K562 (cell line): ENCODE results near the gene HAUS1. TPM values are rescaled to one million over a fixed set of nuclear protein-coding genes. Genes with fewer than 3 reads are reported as not detected.

Source experiments
- CXXC5 ChIP-seq: fragments of 250-450 bp; sonication (Bioruptor Pico); IDR thresholded peaks from 2 replicates; pipeline ENCODE4 v1.8.0; 2022; ENCODE audit warnings: inconsistent platforms, mild to moderate bottlenecking, moderate library complexity
- ETV5 ChIP-seq: sonication (generic); formaldehyde crosslinking; IDR thresholded peaks from 2 replicates; pipeline ENCODE4 v1.4.0; 2020; ENCODE audit warnings: low read depth, mild to moderate bottlenecking, missing genetic modification reagents
- HNRNPL ChIP-seq: fragments of 200-400 bp; formaldehyde crosslinking; IDR thresholded peaks from 2 replicates; pipeline ENCODE4 v1.6.1; 2017; ENCODE audit warnings: low read depth, mild to moderate bottlenecking, low read length
- KLF16 ChIP-seq: IDR thresholded peaks from 2 replicates; pipeline ENCODE4 v1.6.1; 2016; ENCODE audit warnings: antibody characterized with exemption
- NCOA4 ChIP-seq: fragments of 450-650 bp; IDR thresholded peaks from 2 replicates; pipeline ENCODE4 v1.6.1; 2018; ENCODE audit warnings: mild to moderate bottlenecking; ENCODE audit not compliant: partially characterized antibody
- NR1H2 ChIP-seq: sonication (generic); formaldehyde crosslinking; IDR thresholded peaks from 2 replicates; pipeline ENCODE4 v1.4.0; 2020; ENCODE audit warnings: mild to moderate bottlenecking, missing genetic modification reagents
- POLR2AphosphoS5 ChIP-seq: IDR thresholded peaks from 2 replicates; pipeline ENCODE4 v1.6.1; 2011; ENCODE audit warnings: mild to moderate bottlenecking, low read depth, low read length, moderate library complexity; ENCODE audit not compliant: control insufficient read depth, insufficient read depth
- SPI1 ChIP-seq: IDR thresholded peaks from 2 replicates; pipeline ENCODE4 v1.6.1; 2011; ENCODE audit warnings: low read depth, low read length, control low read depth, borderline replicate concordance
- WHSC1 ChIP-seq: IDR thresholded peaks from one replicate; pipeline ENCODE4 v1.6.1; 2012; ENCODE audit warnings: low read length, control low read depth, inconsistent platforms
- ZBTB40 ChIP-seq, 2 experiments: fragments of 450-650 bp in 1 of 2; sonication (generic) in 1 of 2; formaldehyde crosslinking in 1 of 2; IDR thresholded peaks; 2 replicates each; pipeline versions ENCODE4 v1.7.1 to v1.9.0; 2016 to 2022; ENCODE audit warnings: inconsistent platforms in 1 of 2, mild to moderate bottlenecking in 1 of 2, missing genetic modification reagents in 1 of 2
- ZKSCAN3 ChIP-seq: fragments of 250-450 bp; sonication (Bioruptor Pico); IDR thresholded peaks from 2 replicates; pipeline ENCODE4 v1.4.0; 2020
- polyA plus RNA-seq, 8 experiments: library from polyadenylated mRNA; depleted of rRNA in 4 of 8; stranded (reverse) in 5 of 8; unstranded in 3 of 8; fragments of >200 nt; fragmentation: Nextera tagmentation in 2 of 8; fragmentation: Illumina TruSeq in 1 of 8; extraction: Ambion mirVana in 2 of 8; extraction: Trizol in 1 of 8; gene quantifications; 2 replicates each; pipeline versions ENCODE4 v1.2.1 to v1.2.3, GENCODE V29; 2011 to 2014; ENCODE audit warnings: inconsistent platforms in 1 of 8, missing spikeins in 1 of 8
- total RNA-seq, 7 experiments: library from RNA; depleted of rRNA in 6 of 7; stranded (reverse); fragments of >200 nt in 6 of 7; fragmentation: Illumina TruSeq in 2 of 7; extraction: Trizol in 2 of 7; gene quantifications; 2 replicates each; pipeline versions ENCODE4 v1.2.1 to v1.2.3, GENCODE V29; 2011 to 2021; ENCODE audit warnings: low replicate concordance in 1 of 7
- TF ChIP-seq, protein P1 (sequence below): fragments of 200-800 bp; sonication (Bioruptor generic); IDR thresholded peaks from 2 replicates; pipeline ENCODE4 v1.6.1; 2016; ENCODE audit warnings: missing genetic modification characterization, missing compliant biosample characterization

HAUS1 gene
- total and polyA plus RNA-seq, 9 of the 15 experiments (the other 6 are each of a cell fraction or from before 2014, with no cell fraction given) = 45.6 to 135 (median 76.3) TPM

DNA sequence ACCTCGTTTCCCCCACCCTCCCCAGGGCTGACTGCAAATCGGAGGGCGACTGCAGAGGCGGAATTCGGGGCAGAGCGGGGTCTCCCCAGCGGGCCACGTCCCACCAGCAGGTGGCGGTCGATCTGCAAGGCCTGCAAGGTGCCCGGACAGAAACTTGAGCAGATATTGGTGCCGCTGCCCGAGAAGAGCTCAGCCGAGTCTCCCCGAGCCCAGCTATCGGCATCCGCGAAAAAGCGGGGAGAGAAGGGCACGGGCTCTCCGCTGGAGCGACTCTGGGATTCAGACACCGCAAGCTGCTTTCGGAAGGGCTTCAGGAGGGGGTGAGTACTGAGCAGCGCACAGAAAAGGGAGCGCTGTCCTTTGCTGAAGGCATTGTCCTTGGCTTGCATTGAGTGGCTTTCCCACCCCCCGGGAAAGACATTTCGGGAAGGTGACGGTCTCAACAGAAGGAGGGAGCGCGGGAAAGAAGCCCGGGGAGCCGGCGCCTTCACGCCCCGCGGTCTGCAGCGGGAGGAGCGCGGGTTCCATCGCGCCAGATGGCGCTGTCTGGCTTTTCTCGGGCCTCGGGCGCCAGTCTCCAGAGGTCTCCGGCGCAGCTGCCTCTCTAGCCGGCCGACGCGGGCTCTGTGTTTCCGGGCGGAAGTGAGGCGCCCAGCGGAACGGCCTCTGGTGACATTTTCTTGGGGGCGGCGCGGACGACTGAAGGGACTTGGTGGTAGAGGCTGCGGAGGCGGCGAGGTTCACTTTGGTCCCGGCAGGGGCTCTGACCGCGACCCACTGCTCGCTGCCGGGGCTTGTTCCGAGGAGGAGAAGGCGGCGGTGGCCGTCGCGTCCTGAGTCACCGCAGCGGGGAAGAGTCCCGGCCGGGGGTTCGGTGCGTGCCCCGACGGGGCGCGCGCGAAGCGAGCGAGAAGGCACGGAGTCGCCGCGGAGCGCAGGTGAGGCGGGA, 69.5 kb downstream of the HAUS1 start (continued):
- no peak for TF ChIP-seq HNRNPL
- no peak for TF ChIP-seq NR1H2 (CRISPR knock-in tag)
- TF ChIP-seq NCOA4 = no peak
- TF ChIP-seq SPI1 = peak; percentile 70
- TF ChIP-seq CXXC5 (CRISPR knock-in tag) = peak; percentile 84
- 0 out of 2 replicates have a peak, but pooled peaks have one; percentile 12 for TF ChIP-seq KLF16
- TF ChIP-seq WHSC1 = no peak
- TF ChIP-seq ZBTB40 (IDR thresholded peaks at IDR 0.05) = peak; percentile 89
- TF ChIP-seq ZBTB40 (CRISPR knock-in tag; IDR thresholded peaks at IDR 0.05) = no peak
- TF ChIP-seq, protein P1, sequence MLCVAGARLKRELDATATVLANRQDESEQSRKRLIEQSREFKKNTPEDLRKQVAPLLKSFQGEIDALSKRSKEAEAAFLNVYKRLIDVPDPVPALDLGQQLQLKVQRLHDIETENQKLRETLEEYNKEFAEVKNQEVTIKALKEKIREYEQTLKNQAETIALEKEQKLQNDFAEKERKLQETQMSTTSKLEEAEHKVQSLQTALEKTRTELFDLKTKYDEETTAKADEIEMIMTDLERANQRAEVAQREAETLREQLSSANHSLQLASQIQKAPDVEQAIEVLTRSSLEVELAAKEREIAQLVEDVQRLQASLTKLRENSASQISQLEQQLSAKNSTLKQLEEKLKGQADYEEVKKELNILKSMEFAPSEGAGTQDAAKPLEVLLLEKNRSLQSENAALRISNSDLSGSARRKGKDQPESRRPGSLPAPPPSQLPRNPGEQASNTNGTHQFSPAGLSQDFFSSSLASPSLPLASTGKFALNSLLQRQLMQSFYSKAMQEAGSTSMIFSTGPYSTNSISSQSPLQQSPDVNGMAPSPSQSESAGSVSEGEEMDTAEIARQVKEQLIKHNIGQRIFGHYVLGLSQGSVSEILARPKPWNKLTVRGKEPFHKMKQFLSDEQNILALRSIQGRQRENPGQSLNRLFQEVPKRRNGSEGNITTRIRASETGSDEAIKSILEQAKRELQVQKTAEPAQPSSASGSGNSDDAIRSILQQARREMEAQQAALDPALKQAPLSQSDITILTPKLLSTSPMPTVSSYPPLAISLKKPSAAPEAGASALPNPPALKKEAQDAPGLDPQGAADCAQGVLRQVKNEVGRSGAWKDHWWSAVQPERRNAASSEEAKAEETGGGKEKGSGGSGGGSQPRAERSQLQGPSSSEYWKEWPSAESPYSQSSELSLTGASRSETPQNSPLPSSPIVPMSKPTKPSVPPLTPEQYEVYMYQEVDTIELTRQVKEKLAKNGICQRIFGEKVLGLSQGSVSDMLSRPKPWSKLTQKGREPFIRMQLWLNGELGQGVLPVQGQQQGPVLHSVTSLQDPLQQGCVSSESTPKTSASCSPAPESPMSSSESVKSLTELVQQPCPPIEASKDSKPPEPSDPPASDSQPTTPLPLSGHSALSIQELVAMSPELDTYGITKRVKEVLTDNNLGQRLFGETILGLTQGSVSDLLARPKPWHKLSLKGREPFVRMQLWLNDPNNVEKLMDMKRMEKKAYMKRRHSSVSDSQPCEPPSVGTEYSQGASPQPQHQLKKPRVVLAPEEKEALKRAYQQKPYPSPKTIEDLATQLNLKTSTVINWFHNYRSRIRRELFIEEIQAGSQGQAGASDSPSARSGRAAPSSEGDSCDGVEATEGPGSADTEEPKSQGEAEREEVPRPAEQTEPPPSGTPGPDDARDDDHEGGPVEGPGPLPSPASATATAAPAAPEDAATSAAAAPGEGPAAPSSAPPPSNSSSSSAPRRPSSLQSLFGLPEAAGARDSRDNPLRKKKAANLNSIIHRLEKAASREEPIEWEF (CRISPR knock-in tag) = no peak
- no peak for TF ChIP-seq ZKSCAN3 (CRISPR knock-in tag)
- peak; percentile 40; the same call in 1 of the 2 replicates for TF ChIP-seq ETV5
- peak; percentile 61 for TF ChIP-seq POLR2AphosphoS5
